ENCODE data around the gene LINC01488.

LINC01488 gene

GRCh38 chr11:69463995-69464960 lies 17.2 kb upstream of the LINC01488 start:
- no peak for DNase-seq

DNA sequence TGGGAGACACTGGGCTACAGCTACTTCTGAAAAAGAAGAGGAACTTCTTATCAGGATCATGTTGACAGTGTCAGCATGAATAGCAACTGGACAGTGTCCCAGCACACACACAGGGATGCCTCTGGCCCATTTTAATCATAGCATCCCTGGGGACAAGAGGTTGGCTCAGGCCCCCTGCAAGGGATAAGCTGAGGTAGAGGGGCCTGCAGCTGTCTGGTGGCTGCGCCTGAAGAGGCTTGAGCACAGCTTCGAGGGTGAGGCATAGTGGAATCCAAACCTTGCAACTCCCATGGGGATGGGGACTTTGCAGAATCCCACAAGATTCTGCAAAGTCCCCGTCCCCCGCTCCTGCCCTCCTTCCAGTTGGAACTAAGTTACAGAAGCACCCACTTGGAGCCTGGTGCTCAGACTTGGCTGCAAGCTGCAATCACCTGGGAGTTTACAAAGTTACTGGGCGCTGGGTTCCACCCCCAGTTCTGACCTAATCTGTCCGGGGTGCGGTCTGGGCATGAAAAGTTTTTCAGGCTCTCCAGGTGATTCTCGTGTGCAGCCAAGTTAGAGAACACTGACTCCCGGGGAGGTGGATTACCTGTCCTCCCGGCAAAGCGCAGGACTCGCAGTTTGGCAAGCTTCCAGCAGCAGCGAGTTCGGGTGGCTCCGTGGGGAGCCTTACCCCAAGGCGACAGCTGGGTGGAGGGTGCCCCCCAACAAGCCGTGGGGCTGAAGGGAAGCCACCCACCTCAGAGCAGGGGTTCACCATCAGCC lies 16.0 kb upstream of the LINC01488 start:
- no peak for DNase-seq

GRCh38 chr11:69466039-69466438 lies 15.4 kb upstream of the LINC01488 start:
- no peak for DNase-seq

GRCh38 chr11:69467196-69467595 lies 14.3 kb upstream of the LINC01488 start:
- no peak for DNase-seq

DNA sequence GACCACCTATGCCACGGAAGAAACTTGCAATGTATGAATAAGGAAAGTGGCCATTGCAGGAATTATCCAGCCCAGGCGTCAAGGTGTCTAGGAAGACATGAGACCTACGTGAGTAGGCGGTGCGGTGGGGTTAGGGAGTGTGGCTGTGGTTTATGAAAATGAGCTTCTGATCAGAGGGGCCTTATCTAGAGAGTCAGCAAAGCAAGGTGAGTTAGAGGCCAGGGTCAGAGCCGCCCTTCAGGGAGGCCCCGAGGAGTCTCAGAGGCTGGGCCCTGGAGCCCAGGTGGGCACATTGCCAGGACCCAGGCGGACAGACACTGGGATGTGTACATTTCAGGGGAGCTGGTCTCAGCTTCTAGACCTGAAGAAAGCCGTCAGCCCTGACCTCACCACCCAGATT lies 13.8 kb upstream of the LINC01488 start:
- no peak for DNase-seq

- DNase-seq, result no peak
Observed at GRCh38 chr11:69468221-69468620, 13.2 kb upstream of the LINC01488 start.

DNA sequence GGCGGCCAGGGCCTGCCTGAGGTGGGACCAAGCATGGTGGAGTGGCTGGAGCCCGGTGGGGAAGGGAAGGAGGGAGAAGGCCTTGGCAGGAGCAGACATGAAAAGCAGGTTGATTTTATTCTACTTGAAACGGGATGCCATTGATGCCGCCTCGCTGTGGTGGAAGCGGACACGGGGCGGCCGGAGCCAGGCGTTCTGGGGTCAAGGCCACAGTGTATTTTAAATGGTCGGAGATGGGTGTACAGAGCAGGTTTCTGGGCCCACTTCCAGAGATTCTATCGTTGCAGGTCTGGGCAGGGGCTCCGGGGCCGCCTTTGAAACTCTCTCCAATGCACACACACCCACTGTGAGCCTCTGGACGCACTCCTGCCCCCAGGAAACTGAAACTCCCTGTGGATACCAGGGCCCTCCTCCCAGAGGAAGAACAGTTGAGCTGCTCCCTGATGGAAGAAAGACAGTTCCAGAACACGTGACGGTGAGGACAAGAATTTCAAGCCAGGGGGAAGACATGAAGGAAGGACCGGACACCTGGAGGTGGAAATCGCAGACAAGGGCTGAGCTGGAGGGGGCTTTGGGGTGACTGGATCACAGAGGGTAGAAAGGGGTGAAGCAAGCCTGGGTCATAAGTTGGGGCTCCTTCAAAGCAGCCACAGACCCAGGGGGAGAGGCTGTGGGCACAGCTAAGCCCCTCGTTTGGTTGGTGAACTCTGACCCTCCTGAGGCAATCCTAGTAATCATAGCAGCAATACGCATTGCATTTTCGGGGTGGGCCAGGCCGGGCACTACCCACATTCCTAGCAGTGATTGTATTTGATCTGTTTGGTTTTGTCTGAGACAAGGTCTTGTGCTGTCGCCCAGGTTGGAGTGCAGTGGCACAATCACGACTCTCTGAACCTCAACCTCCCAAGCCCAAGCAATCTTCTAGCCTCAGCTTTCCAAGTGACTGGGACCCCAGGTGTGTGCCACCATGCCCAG lies 12.3 kb upstream of the LINC01488 start:
- no peak for DNase-seq

DNA sequence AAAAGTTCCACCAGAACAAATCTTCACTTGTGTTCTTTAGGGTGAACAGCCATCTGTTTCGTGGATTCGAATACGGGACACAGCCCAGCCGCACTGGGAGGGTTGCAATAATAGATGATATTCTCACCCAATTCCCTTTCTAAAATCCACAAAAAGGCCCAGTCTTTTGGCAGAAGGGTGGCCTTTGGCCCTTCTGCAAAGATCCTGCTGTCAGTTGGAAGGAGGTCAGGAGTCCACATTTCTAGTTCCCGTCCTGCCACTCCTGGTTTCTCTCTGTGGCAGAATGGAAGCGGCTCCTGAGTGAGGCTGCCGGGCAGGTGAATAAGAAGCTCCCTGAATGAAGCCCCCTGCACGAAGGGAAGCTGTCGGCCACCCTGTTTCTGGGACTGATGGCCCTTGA lies 11.2 kb upstream of the LINC01488 start:
- DNase-seq, result no peak

DNA sequence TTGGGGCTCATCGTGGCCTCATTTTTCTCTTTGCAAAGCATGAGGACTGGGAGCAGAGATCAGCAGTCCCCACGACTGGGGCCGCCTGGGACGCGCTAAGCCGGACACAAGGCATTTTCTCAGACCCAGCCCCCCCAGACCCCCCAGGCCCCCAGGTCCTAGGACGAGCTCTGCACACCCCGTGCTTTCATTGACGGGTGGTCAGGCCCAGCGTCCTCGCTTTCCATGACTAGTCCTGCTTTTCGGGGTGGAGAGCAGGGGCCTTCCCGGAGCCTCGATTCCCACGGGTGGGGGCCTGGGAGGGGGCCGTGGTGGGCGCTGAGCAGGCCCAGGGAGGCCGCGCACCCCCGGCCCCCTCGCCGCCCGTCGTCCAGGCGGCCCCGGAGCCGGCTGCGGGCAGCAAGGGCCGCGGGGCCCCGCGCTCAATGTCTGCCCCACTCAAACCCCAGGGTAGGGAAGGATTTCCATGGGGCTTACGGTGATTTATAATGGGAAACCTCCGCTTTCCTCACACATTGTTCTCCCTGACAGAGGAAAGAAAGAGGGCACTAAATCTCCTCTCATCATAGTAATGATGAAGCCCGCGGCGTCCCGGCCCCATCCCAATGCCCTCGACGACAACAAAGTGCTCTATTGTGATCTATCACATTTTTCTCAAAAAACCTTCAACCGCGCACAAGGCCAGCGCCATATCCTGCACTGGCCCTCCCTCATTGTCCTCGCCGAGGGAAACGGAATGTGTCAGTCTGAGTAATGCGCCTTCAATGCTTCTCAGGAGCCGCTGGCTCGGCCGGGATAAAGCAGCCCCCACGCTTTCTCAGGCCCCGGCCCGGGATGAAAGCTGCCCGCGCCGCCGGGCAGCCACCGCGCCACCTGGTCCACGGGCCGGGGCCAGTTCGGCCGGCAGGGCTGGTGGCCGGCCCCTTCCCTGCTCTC lies 10.4 kb upstream of the LINC01488 start:
- no peak for DNase-seq

DNA sequence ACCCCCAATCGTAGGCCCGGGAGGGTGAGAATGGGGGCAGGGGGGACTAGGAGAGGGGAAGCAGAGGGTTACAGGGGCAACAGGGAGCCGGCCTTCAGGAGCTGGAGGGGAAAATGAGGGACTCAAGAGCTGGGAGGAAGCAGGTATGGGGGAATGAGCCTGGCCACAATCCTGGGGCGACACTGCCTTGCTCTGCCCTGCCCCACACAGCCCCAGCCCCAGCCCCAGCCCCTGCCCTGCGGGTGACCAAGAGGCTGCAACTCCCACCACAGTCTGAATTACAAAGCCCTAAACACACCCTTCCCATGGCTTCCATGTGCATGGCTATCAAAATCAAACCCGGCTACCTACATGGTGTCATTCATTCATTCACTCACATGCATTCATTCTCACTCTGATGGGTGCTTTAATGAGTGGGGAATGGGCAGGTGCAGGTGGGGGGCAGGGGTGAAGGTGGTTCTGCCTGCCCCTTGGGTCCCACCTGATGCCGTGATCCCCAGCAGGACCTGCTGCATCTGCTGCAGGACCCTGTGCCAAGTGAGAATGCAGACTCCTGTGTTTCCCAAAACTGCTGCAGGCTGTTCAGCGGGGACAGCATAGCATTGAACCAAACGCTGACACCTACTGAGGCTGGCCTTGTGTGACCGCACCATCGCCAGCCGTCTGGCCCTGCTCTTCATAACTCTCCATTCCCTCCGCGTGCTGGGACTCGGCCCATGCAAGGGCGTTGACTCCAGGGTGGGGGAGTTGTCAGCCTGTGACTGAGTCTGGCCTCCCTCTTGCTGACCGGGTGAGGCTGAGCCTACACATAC lies 9.5 kb upstream of the LINC01488 start:
- no peak for DNase-seq

- no peak for DNase-seq
Observed at GRCh38 chr11:69472541-69473275, 8.8 kb upstream of the LINC01488 start.

DNA sequence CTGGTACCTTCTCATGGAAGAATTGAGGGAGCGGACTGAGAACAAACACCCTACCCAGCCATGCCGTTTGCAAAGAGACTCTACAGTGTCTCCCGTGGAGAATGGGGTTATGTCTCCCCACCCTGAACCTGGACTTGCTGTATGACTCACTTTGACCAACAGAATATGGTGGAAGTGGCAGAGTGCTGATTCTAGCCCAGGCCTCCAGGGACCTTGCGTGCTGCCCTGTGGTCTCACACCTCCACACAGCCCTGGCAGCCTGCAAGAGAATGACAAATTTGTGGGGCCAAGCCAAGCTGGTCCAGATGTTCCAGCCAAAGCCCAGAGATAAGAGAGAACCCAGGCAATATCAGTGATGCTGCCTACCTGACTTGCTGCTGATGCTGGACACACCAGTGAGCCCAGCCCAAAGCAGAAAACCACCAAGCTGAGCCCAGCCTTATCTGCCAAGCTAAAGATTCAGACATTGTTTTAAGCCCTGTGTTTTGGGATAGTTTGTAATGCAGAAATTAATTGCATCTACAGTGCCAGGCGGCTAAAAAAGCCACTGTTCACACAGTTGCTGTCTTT lies 8.1 kb upstream of the LINC01488 start:
- no peak for DNase-seq

GRCh38 chr11:69474736-69475135 lies 6.7 kb upstream of the LINC01488 start:
- no peak for DNase-seq

- no peak for DNase-seq
Observed at GRCh38 chr11:69475141-69475865, 6.2 kb upstream of the LINC01488 start.

- no peak for DNase-seq
Observed at GRCh38 chr11:69475866-69476471, 5.5 kb upstream of the LINC01488 start.

DNA sequence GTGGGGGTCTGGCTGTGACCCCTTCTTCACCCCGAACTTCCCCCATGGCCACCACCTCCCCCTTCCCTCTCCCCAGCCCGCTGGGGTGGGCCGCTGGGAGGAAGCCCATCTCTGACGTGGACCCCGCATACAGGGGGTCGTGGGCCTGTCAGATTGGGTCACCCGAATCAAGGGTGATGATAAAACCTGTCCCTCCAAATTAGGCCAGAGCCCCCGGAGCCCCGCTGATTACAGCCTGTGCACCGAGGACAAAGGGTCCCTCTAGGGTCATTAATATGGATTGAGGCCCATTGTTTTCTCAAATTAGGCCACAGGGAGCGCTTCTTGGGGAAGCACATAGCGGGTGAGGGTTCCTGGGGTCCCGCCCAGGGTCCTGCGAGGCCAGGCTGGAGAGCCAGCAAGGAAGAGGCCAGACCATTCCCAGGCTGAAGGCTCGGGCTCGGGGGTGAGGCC lies 4.9 kb upstream of the LINC01488 start:
- no peak for DNase-seq

DNA sequence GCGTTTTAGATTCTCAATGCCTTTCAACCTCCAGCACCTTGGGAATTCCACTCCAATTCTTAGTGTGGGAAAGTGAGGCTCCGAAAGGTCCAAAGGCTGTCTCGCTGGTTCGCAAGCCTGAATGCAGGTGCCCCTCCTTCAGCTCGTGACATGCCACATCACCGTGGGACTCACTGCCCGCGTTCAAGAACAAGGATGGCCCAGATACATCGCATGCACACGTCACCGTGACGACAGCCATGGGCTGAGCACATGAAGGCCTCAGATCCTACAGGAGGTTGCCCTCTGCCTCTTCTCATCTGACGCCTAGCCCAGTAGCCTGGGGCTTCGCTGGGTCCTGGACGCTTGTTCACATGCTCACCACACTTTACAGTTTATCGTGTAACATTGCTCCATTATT lies 4.4 kb upstream of the LINC01488 start:
- DNase-seq, result no peak
